Stimulated activated CD8-positive, alpha-beta memory T cell treated with anti-CD3 and anti-CD28 coated beads, Interleukin-7, amount 100 ng/mL, for 24 hours (primary cell): ENCODE measurements around the gene CNGA3.
"Not testable (repeated sequence)": the region's sequence is repeated elsewhere in the genome, so short reads cannot be mapped to it uniquely, and the experiment has no call there.

Source experiments
- DNase-seq: peaks from one replicate; pipeline ENCODE4 v3.0.0-alpha.2; 2020; ENCODE audit warnings: low read depth

CNGA3 gene

DNA sequence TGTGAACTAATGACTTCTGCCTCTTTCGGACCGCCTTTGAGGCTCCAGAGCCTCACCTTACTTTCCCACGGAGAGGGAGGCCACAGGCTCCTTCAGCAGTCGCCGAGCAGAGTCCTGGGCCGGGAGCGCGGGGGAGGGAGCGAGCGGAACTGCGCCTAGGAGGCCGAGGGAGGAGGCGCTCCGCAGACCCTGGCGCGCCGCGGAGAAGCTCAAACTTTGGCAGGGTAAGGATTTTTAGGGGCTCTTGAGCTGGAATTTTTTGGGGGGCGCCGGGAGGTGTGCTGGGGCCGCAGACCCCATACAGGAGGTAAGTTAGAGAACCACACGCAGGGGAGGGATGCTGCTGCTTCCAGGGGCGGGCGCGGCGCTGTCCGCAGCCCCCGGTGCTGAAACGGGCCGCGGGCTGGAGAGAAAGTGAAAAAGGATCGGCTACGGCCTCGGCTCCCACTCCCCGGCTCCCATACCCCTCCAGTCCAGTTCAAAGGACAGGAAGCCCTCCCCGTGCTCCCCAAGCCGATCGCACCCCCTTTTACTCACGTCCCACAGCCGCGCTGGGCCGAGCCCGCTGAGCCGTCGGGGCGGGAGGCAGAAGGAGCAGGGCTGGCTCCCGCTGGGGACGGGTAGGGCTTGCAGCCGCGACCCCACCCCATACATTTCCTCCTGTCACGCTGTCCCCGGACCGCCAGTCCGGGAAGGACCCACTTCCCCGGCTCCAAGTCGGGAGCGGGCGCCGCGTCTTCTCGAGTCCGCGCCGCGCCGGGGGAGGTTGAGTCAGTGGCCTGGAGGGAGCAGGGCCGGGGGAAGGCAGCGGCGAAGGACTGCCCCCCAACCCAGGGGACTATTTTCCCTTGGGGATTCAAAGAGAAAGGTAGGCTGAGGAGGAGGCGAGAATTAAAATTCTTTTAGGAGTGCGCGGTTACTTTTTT is at the start of gene CNGA3:
Gene CNGA3 (plus strand): TSS at position 146 of the 926 bp plus-strand sequence. CDS start 23,520 bp downstream, outside the sequence.
- no peak for DNase-seq

DNA sequence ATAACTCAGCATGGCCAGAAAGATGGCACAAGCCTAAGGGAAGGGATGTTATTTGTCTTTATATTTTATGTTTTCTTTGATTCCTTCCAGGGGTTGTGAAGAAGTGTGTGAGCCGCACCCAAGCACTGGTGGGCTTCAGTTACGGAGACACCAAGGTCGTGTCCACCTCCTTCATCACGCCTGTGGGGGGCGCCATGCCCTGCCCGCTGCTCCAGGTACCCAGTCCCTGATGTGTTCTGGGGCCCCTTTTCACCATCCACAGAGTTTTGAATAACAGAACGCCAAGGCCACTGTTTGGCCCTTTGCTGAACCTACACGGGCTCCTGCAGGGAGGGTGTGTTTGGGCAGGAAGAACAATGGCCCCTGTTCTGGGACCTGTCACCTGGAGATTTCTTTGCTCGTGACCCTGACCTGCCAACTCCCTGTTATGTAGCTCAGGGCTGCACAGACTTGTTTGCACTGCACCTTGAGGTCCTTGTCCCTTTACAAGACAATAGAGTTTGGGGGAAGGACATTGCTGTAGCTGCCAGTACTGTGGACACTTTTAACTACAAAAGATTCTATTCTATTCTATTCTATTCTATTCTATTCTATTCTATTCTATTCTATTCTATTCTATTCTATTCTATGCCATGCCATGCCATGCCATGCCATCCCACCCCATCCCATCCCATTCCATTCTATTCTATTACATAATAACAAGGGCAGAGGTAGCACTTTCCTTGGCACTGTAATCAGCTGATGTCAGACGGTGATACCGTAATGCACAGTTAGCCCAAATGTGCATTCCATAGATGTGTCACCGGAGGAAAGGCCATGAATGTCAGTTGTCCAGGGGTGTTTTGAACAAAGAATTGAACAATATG is 48.2 kb upstream of the CNGA3 start:
- DNase-seq: no peak

DNA sequence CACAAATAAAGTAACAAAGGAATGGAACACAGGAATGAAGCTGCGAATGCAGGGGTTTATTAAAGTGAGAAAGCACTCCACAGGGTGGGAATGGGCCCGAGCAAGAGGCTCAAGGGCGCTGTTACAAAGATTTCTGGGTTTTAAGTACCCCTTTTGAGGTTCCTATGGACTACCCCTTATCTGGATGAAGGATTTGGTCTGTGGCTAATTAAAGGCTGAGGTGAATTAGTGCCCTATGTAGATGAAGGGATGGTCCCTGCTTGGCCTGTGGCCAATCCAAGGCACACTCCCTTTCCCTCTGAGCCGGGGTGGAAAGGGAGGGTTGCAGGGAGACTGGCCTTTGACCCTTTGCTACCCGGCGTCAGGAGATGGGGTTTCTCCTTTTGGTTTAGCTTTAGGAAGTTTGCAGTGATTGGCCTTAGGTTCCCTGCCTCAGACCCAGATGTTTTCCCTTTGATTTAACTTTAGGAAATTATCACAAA is 47.5 kb upstream of the CNGA3 start:
- no peak for DNase-seq

DNA sequence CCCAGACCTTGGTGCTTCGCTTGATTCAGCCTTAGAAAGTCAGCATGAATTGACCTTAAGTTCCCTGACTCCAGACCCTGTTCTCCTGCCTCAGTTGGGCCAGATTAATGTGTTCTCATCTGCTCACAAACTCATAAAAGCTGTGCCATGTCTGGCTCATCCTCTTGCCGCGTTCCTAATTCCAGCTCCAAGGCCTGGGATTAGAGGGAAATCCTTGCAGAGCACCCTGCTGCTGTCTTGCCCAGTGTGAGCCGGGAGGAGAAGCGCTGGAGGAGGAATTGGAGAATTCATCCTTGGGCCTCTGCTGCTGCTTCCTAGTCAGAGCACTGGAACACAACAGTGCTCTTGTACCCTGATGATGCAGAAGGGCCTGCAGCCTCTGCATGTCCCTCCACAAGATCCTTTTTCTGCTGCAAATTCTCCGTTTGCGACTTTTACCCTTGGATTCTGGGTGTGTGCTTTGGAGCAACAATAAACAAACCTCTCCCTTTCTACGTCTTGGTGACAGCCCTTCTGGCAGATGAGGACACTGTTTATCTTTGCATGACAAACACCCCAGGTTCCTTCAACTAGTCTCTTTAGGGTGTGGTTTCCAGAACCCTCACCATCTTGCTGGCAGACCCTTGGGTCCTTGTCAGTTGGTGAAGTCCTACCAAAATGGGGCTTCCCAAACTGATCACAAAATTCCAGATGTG is 46.9 kb upstream of the CNGA3 start:
- DNase-seq: no peak

DNA sequence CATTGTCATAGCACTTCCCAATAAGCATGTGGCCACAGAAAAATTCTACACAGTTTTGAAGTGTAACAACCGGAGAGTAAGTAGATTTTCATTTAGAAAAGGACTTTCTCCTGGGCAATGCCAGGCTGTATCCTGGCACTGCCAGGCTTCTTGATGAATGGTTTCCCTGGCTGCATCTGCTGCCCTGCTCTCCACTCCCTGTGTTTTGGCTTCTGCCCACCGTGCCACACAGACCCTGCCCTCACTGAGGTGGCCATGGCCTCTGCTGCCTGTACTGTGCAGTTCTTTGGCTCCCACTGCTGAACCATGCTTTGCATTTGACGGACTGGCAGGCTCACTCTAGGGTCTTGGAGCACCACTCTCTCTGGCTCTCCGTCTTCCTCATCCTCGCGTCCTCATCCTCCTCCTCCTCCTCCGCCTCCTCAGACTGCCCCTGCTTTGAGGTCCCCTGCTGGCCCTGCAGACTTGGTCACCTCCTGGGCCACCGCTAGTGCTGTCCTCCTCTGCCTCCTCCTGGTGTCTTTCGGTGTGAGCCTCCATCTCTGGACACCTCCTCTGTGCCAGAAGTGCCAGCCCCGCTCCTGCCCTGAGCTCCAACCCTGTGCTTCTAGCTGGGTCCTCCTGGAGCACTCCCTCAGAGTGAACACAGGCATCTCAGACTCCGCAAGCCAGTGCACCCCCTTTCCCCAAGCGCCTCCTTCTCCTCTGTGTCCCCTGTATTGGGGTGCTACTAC is 45.9 kb upstream of the CNGA3 start:
- DNase-seq: no peak

DNA sequence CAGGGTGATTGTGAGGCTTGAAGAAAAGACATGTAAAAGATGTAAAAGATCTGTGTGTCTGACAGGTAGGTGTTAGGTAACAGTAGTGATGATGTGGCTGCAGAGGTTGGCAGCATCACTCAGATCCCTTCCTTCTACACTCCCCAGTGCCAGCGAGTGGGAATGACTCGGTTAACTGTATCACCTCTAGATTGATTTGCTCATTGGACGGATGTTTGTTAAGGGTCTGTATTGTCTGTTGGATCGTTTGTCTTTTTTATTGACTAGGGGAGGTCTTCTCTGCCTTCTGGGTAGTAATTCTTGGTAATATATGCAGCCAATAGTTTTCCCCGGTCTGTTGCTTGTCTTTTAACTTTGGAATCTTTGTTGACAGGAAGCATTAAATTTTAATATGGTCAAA is 44.8 kb upstream of the CNGA3 start:
- DNase-seq: no peak

DNA sequence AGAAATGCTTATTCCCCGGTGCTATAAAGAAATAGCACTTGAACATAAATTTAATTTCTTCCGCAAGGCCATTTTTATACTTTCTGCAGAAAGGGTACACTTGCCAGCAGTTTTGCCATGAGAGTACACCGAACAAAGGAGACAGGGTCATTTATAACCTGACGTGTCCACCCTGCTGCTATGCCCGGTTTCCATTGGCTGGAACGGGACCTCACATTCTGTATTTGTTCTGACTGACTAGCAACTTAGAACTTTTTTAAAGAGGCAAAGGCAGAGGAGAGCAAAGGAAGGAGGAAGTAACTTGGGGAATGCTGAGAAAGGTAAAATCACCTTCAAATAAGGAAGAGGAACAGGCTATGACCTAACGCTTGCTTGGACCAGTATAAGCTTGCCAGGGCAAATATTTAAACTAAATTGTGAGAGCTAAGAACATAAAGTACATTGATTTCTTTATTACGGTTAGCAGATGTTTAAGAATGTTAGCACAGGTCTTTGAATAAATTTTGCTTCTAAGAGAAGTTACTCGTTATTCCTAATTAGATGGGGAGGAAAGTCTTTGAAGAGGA is 39.0 kb upstream of the CNGA3 start:
- not testable (repeated sequence) for DNase-seq

DNA sequence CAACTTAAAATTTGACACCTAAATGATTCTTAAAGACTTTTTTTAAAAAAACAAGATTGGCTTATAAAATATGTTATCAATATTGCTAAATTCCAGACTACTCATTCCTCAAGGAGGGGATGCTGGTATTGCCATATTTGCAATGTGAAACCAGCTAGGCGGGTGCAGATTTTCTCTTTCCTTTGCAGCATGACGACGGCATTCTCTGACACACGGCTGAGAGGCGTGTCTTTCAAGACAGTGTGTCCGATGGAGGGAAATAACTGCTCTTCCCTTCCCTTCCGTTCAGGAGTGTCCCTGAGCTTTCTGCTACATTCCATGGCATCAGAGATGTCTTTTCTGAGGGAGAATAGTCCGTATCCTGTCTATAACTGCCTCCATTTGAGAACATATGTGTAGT is 38.2 kb upstream of the CNGA3 start:
- DNase-seq: no peak

DNA sequence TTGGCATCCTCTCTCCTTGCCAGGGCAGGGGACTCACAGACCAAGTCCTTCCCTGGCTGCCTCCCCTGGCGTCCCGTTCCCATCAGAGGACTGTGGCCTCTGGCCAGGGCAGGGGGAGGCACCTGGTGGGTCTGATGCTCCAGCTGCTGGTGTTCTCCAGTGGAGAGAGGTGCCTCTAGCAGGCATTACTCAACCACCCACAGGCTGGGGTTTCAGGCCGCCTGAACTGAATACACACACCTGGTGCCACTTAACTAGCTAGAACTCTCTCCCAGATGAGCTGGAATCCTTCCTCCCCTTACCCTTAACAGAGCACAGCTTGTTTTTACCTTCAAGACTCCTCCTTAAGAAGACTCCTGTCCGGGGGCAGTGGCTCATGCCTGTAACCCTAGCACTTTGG is 37.7 kb upstream of the CNGA3 start:
- no peak for DNase-seq

DNA sequence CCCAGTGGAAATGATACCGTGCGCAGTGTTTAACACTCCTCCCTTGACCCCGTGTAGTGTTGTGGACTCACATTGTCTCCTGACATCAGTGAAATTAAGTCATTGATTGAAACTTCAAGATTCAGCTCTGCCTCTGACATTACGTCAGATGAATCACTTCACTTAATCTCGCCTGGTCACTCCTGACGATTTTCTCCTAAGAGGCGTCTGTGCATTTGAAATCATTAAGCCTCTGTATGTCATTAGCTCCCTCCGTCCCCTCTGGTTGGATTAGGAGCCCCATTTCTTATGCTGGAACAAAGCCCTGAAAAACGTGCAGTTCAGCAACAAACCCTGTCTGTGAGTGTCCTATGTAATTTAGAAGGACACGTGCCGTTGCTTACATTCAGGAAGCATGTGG is 36.7 kb upstream of the CNGA3 start:
- no peak for DNase-seq

DNA sequence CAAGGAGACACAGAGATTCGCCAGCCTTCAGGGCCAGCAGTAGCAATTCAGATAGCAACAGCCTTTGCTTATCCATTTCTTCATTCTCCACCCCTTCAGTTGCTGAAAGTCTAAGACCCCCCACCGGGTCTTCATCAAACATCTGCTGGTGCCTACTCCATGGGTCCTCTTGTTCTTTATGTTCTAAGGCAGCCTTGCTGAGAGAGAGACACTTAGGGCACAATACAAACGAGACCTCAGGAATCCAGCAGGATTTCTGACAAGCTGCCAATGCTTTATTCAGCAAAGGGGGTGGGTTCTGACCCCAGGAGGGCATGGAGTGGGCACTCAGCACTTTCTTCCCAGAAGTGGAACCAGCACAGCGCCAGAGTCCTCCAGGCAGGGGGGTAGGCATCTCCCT is 36.2 kb upstream of the CNGA3 start:
- no peak for DNase-seq

DNA sequence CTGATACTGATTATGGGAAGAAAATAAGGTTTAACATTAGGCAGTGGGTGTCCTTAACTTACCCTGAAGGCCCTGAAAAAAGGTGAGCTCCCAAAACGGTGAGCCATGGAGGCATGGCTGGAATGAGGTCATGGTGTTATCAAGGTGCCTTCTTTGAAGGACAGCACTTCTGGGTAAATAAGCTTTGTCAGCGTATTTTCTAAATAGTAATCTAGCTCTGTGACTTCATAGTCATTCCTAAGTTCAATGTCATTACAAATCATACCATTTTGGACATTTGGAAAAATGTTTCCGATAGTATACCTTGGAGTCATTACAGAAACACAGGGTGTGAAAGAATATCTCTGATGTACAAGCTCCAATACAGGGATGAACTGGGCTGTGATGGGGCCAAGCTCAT is 35.2 kb upstream of the CNGA3 start:
- DNase-seq: no peak

DNA sequence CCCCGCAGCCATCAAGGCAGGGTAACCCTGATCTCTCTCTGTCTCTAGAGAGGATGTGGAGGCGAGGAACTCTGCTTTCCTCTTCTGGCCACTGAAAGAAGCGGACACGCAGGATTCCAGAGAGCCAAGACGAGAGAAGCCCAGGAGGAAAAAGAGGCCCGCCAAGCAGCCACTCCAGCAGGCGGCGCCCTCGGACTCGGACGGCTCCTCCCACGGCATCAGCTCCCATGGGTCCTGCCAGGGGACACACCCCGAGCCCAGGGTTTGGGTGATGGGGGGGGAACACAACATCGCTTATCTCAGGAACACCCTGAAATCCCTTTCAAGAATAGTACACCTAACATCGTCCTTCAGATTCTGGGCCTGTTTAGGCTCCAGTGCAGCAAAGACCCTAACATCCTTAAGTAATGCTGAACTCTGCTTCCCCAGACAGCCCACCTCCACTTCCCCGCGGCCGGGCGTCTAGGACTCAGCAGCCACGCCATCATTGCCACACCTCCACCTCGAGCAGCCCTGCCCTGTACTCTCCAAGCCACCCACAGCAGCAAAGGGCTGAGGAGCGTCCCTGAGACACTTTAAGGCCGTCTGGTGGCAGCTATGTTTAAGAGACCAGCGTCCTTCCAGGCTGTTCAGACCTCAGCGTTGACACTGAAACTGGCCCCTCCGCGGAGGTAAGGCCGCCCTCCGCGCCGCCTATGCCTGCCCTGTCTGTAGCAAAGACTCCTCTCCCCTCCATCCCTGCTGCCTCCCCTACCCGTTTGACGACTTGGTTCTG is 34.3 kb upstream of the CNGA3 start:
- no peak for DNase-seq

DNA sequence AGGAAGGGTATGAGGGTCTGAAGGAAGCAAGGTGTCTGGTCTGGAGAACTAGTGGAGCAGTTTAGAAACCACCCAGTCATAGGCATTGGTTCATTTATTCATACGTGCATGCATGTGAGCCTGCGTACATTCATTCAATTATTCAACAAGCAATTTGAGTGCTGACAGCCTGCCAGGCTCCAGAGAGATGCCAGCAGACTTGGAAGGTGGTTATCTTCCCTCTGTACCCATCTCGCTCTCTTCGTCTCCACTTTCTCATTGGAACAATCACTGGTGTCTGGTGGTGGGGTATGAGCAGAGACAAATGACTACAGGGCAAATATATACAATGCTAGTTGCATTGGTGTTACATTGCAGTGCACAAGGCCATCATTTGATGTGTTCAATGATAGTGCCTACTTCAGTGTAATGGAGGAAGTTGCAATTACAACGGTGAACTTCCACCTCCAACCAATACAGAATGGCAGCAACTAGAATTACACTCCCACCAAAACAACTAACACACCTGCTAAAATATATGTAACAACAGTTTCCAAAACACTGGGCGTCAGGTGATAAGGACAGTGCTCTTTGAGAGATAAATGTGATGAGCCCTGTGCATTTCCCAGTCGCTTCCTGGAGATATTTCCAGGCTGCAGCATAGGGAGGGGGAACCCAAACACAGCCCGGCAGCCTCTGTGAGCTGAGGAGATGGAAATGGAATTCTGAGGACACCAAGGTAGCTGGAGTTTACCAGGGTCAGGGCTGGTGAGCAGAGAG is 32.6 kb upstream of the CNGA3 start:
- DNase-seq: no peak

DNA sequence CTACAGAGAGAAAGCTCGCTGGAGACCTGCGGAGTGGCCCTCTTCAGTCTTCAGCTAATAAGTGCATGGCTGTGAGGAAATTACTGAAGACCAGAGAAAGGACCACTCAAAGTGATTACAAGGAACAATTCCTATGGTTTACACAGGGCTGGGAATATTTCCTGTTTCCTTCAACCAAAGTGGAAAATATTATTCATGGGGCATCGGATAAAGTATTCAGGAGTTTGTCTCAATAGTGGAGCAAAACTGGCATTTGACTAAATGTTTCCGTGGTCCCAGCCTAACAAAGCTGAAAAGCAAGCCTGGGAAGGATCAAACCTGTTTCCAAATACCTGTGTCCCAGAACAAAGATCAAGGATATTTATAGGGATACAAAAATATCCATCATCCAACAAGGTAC is 32.0 kb upstream of the CNGA3 start:
- no peak for DNase-seq

DNA sequence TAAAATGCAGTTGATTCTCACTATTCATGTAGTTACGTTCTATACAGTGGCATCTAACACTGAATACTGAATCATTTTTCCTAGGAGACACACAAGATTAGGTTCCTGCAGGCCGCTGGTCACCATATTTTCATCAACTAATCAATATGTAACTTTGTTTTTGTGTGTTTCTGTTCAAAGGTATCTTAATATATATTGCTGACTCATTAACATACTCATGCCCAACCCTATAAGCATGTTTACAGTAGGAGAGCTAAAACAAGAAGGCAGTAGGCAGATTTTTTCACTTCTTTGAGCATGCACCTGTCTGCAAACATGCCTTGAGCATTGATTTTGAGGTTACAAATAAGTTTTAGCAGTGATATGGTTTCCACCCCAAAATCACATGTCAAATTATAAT is 30.3 kb upstream of the CNGA3 start:
- DNase-seq: no peak

DNA sequence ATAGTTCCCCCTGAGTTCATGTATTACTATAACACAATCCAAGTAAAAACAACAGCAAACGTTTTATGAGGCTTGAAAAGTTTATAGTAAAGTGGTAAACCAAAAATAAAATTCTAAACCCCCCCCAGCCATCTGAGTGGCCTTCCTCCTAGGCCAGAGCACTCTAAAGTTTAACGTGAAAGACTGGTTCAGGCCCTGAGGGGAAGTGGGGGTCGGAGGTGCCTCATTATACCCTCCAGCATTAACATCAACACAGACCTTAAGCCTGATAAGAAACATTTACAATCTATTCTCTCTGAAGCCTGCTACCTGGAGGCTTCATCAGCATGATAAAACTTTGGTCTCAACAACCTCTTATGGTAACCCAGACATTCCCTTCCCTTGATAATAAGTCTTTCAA is 29.0 kb upstream of the CNGA3 start:
- DNase-seq: no peak

DNA sequence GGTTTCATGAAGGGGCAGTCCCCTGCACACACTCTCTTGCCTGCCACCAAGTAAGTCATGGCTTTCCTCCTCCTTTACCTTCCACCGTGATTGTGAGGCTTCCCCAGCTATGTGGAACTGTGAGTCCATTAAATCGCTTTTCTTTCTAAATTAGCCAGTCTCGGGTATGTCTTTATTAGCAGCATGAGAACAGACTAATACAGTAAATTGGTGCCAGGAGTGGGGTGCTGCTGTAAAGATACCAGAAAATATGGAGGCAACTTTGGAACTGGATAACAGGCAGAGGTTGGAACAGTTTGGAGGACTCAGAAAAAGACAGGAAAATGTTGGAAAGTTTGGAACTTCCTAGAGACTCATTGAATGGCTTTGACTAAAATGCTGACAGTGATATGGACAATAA is 26.1 kb upstream of the CNGA3 start:
- DNase-seq: not testable (repeated sequence)

DNA sequence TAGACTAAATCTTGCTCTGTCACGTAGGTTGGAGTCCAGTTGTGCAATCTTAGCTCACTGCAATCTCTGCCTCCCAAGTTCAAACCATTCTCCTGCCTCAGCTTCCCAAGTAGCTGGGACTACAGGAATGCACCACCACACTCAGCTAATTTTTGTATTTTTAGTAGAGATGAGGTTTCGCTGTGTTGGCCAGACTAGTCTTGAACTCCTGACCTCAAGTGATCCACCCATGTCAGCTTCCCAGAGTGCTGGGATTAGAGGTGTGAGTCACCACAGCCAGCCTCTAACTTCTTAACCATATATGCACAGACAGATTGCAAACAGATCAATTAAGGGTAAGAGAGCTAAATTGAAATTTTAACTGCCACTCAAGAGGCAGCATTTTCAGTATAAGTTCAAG is 22.1 kb upstream of the CNGA3 start:
- no peak for DNase-seq

DNA sequence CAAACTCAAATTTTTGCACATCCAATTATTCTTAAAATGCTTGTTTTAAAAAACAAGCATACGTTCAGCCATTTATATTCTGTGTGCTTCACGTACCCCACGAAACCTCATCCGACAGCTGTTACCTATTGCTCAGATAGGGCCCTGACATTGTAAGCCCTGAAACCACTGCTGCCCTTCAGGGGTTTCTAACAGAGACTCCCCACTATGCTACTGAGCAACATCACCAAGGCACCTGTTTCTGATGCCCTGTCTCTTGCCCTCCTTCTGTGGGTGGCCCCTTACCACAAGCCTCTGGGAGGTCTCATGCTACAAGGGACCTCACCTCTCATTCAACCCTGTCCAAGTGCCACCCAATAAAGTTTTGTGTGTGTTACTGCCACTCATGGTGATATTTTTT is 18.5 kb upstream of the CNGA3 start:
- no peak for DNase-seq
